NOMO-1 (cell line): Measurements from ENCODE around the gene YAF2.
A peak's percentile ranks its signal among the peaks of the same experiment; 100 is the strongest.

Source experiments
- DNase-seq, 2 experiments: peaks; one replicate each; lab custom pipeline; 2025; ENCODE audit not compliant: unreplicated experiment in 2 of 2; lab: John Stamatoyannopoulos, UW

The YAF2 gene, protein sequence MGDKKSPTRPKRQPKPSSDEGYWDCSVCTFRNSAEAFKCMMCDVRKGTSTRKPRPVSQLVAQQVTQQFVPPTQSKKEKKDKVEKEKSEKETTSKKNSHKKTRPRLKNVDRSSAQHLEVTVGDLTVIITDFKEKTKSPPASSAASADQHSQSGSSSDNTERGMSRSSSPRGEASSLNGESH

DNA sequence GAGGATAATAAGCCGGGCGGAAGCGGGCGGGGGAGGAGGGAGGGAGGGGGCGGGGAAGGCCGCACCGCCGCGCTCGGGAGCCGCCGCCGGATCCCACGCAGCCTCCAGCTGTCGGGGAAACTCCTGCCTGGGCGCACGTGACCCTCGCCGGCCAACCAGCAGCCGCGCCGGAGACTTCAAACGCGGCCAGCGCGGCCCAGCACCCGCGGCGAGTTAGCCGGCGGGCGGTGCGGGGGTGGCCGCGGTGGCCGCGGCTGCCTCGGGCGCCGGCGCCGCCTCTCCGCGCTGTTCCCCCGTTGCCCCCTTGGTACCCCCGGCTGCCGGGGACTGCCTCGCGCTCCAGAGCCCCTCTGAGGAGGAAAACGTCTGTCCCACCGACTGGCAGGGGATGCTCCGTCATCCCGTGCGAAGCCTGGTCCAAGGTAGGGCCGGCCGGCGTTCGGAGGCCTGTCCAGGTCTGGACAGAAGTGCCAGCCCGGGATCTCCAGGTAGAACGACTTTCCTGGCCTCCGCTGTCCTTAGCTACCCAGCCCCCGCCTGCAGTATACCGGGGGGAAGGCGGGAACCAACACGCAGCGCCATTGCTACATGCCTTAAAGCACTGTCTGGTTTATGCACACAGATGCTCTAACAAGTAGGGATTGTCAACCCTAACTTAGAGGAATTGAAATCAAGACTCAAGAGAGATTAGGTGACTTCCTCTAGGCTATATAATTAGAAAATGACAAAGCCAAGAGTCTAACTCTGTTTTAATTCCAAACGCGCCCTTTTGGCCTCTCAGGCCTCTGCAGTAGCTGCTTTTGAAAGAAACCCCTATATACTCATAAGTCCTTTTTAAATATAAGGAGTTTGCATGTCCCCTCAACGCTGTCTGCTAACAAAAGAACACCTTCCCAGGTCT is at the start of gene YAF2:
Gene YAF2 (minus strand): TSS at position 9 of the 901 bp plus-strand sequence. CDS start 68 bp downstream, outside the sequence.
- peak; percentile 68 to 80 for DNase-seq

DNA sequence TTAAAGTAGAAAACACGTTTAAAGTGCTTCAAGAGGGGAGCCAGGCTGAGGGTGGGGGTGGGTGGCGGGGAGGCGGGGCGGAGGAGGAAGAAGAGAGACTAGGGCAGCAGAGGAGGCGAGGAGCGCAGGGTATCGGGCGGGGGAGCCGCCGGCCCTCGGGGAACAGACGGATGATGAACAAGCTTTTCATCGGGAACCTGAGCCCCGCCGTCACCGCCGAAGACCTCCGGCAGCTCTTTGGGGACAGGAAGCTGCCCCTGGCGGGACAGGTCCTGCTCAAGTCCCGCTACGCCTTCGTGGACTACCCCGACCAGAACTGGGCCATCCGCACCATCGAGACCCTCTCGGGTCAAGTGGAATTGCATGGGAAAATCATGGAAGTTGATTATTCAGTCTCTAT is 48.7 kb upstream of the YAF2 start:
- no peak for DNase-seq

DNA sequence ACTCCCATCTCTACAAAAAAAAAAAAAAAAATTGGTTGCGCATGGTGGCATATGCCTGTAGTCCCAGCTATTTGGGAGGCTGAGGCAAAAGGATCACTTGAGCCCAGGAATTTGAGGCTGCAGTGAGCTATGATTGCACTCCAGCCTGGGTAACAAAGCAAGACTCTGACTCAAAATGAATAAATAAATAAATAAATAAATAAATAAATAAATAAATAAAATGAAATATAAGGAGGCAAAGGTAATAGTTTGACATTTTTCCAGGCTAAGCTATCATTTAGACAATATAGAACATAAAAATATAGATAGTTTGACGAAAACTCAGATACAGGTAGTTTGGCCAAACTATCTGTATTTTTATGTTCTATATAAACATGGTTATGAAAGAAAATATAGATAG is 47.4 kb upstream of the YAF2 start:
- DNase-seq = no peak

DNA sequence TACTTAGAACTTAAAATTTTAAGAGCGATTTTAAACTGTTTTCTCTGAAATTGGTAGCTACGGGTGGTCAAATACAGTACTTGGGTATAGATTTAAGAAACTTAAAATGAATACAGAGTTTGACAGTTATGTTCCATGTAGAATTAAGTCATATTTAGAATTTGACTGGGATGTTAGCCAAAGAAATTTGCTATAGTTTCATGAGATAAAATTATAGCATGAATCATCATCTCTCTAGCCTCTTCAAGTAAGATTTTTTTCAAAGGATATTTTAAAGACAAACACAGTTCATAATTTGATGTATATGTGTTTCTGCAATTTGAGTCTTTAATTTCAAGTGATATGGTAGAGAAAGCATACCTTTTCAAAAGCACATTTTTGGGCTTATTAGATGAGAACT is 46.8 kb upstream of the YAF2 start:
- no peak for DNase-seq

- DNase-seq = peak in 1 of 2 experiments; percentile 67
Observed at GRCh38 chr12:42284157-42284556, 46.1 kb upstream of the YAF2 start.

DNA sequence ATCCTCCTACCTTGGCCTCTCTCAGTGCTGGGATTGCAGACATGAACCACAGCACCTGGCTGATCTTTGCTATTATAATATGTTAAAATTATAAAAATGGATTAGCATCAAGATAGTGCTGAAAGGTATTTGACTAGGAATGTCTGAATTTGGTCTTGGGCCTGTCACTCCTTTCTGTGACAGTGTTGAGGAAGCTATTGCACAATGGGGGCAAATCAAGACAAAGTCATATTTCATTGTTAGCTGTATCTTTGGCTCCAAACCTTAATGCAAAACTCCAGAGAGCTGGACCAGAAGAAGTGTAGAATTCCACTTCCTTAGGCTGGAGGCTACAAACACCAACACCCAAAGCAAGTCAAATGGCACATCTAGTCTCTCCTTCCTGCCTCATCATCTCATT is 45.7 kb upstream of the YAF2 start:
- peak; percentile 32 to 61 for DNase-seq

DNA sequence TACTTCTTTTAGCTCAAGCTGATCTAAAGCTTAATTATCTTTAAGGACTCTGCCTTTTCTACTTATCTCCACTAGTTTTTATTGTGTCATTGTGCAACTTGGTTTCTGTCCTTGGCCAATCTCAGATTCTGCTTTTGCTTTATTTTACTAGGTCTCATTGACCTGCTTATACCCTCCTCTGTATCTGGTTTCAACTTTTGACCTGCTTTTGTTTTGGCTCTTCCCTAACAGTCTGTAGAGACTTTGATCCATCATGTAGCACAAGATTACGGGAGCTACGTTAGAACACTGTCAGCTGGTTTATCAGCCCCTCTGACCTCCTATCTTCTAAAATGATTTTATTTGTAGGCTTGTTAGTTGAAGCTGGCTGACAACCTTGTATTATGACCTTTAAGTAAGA is 44.2 kb upstream of the YAF2 start:
- peak in 1 of 2 experiments; percentile 15 for DNase-seq

DNA sequence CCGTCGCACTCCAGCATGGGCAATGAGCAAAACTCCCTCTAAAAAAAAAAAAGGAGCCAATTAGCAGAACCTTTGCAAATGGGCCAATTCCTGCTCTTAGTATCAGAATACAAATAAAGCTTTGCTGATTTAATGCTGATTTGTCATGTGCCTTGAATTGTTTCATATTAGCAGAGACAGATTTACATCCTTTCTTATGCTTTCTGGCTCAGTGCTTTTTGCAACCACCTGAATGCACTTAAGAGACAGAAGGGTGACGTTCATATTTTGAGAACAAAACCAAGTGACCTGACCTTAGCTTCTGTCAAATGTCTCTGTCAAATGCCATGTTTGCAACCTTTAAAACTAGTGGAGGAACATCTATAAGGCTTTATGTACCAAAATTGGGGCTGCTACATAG is 43.8 kb upstream of the YAF2 start:
- DNase-seq = no peak

DNA sequence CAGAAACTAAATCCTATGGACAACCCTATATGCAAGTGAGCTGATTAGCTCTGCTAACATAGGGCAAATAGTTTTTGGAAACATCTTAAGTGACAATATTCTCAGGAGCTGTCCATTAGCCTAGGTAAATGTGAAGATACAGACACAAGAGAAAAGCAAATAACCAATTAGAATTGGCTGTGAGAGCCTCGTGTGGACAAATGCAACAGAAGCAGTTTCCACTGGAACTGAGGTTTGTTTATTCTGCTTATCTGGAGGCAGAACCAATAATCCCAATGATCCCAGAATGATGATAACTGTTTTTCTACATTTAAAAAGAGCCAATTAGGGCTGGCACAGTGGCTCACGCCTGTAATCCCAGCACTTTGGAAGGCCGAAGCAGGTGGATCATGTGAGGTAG is 43.2 kb upstream of the YAF2 start:
- no peak for DNase-seq

DNA sequence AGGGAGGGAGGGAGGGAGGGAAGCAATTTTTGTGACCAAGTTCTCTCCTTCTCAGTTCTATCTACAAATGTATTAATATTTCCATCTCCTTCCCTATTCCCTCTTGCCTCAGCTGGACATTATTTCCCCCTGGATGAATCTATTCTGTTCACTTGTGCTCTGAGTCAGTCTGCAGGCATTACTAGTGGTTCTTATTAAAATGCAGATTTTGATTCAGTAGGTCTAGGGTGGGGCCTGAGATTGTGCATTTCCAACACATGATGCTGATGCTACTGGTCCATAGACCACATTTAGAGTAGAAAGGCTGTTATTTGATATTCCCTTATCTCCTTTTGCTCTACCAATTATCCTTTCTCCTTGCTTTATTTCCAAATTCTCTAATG is 40.1 kb upstream of the YAF2 start:
- no peak for DNase-seq

DNA sequence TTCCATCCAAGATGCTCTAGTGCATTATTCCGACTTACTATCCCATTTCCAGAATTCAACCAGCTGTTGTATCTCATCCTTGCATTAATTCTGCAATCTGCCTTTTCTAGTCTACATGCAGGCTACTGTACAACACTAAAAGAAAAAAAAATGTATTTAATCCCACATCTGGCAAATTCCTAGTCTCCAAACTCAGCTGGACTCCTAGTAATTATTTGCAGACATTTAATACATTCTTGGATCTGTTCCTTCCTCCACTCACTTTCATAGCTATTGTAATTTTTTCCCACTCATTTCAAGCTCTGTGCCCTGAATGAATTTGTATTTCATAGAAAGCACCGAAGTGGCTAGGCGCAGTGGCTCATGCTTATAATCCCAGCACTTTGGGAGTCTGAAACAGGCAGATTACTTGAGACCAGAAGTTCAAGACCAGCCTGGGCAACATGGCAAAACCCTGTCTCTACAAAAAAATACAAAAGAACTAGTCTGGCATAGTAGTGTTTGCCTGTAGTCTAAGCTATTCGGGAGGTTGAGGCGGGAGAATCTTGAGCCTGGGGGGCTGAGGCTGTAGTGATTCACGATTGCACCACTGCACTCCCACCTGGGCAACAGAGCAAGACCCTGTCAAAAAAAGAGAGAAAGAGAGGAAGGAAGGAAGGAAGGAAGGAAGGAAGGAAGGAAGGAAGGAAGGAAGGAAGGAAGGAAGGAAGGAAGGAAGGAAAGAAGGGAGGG is 39.5 kb upstream of the YAF2 start:
- DNase-seq = no peak

DNA sequence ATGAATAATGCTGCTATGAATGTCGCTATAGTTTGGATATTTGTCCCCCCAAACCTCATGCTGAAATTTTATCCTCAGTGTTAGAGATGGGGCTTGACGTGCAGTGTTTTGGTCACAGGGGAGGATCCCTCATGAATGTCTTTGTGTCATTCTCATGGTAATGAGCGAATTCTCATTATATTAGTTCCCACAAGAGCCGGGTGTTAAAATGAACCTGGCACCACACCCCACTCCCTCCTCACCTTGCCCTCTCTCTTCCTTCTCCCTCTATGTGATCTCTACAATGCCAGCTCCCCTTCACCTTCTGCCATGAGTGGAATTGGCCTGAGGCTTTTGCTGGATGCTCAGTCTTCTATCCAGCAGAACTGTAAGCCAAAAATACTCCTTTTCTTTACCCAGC is 37.5 kb upstream of the YAF2 start:
- DNase-seq = no peak

GRCh38 chr12:42273706-42274105 is 35.7 kb upstream of the YAF2 start:
- no peak for DNase-seq

- DNase-seq = no peak
Observed at GRCh38 chr12:42270596-42270995, 32.5 kb upstream of the YAF2 start.

DNA sequence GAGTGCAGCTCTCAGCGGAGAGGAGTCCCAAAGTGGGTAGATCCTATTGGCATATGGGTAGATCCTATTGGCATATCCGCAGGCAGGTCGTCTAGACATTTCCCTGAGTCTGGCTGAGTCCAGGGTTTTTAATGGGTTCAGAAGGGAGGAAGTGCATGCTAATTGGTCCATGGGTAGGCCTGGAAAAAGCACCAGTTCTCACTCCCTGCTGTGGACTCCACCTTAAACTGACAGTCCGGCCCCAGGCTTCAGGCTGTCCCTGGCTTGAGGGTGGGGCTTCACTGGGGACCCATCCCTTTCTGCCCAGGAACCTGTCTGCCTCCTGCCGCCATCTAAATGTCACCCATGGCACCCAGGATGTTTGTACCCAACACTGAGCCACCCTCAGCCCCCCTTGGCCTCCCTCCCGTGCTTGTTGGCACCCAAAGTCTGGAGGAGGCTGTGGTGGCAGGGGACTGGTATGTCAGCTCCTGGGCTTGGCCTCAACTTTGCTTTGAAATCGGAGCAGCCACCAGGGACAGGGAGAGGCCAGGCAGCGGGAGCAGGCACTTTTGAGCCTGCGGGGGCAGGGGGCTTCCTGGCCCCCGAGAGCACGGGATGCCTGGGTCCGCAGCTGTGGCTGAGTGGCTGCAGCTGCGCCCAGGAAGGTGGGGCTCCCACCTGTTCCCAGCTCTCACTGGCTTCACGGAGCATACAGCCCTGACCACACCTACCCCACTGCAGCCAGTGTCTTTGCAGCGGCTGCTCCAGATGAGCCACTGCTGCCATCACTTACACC is 29.6 kb upstream of the YAF2 start:
- no peak for DNase-seq

DNA sequence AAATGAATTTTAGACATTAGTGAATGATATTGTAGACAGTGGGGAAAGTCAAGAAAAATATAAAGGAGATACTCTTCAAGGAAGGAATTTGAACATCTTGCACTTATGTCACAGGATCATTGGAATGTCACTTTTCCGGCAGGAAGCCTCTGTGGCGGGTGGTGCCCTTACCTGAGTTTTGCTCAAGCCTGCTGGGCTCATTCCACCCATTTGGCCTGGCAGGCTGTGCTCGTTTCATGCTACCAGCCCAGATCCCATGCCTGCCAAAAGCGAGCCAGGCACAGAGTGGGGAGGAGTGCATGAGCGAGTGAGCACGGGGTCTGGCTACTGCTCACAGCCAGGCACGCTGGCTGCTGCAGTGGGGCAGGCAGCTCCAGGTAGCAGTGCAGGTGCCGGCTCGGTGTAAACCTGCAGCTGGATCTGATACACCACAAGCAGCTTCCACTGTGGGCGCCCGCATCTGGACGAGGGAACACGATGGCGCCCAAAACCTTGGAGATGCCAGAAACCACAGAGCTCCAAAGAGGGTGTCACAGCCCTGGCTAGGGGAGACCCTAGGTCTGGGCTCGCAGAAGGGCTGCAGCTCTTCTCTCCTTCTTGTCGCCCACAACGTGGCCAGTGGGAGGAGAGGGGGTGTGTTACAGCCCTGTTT is 28.7 kb upstream of the YAF2 start:
- no peak for DNase-seq

DNA sequence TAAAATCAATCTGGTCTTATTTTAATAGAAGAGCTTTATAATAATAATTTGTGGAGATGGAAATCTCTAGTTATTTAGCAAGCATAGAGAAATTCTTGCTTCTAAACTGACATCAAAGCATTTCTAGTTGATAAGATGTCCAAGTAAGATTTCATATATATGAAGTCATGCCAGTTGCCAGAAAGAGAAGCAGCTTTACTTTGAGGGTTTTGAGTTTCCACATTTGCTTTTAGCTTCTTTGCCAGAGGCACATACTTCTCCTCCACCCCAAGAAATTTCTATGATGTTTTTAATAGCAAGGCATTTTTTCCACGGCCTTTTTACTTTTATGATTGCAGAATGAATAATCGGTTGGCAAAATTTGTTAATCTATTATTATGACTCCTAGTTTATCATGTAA is 24.2 kb upstream of the YAF2 start:
- no peak for DNase-seq

DNA sequence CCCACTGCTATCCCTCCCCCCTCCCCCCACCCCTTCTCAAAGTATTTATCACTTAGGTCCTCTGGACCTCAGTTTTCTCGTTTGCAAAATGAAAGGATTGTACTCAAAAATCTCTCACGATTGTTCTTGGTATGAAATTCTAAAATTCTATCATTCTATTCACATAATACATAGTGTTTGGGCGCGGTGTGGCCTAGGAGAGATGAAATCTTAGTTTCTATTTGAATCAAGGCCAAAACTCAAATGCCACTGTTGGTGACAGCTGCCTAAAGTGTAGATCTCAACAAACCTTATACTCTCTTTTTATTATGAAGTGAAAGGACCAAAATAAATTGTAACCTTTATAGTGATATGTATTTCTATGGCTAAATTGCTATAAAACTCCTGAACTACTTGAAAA is 23.7 kb upstream of the YAF2 start:
- DNase-seq = no peak

DNA sequence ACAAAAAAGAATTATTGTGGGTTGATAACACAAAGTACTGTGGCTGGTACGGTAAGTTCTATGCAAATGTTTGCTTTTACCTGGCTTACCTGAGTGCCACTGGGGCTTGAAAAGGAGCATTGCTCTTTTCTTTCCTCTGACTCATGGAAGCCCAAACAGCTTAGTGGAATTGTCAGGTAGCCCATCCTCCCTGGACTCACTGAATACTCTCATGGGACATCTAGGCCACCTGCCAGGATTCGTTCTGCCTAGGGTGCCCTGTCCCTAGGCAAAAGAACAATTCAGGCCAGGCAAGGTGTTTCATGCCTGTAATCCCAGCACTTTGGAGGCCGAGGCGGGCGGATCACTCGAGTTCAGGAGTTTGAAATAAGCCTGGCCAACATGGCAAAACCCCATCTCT is 22.5 kb upstream of the YAF2 start:
- DNase-seq = no peak

GRCh38 chr12:42259699-42260098 is 21.7 kb upstream of the YAF2 start:
- no peak for DNase-seq
